Panc1 (cell line): Measurements from ENCODE around the gene PLEKHG4B. TPM values are rescaled to one million over a fixed set of nuclear protein-coding genes. Genes with fewer than 3 reads are reported as not detected.
"Not testable (repeated sequence)": the region's sequence is repeated elsewhere in the genome, so short reads cannot be mapped to it uniquely, and the experiment has no call there.

ENCODE experiments used
- ATAC-seq: fragments of 200-7000 bp; cut with Tn5 transposase; 2 replicates; pipeline ENCODE4 v1.9.1; 2020; ENCODE audit warnings: mild to moderate bottlenecking, moderate library complexity
- BruUV-seq: library from RNA; stranded (reverse); fragments of 400-500 nt; replicated peaks from 2 replicates; lab custom pipeline; 2021; lab: Mats Ljungman, UMichigan
- CTCF ChIA-PET: fragments of 300-600 bp; sonication (Branson Sonifier 250); formaldehyde crosslinking; loops from one replicate; lab custom pipeline; 2022; ENCODE audit warnings: antibody characterized with exemption; lab: Charles Lee
- POLR2A ChIA-PET: fragments of 300-600 bp; sonication (Branson Sonifier 250); formaldehyde crosslinking; loops from one replicate; lab custom pipeline; 2022; ENCODE audit warnings: antibody characterized with exemption; lab: Charles Lee
- DNase-seq: peaks from one replicate; pipeline ENCODE4 v3.0.0-alpha.2; 2010; ENCODE audit warnings: low read depth, low spot score
- H3K27ac ChIP-seq: 2 replicates; pipeline ENCODE4 v1.5.1; 2011; ENCODE audit warnings: mild to moderate bottlenecking, low read length, inconsistent platforms
- H3K27me3 ChIP-seq: fragments of 200-500 bp; sonication (Bioruptor generic); 2 replicates; pipeline ENCODE4 v1.6.0; 2014; ENCODE audit warnings: low read length, inconsistent platforms; ENCODE audit not compliant: control insufficient read depth, insufficient read depth
- H3K36me3 ChIP-seq: fragments of 200-500 bp; sonication (Bioruptor generic); 2 replicates; pipeline ENCODE4 v1.5.1; 2014; ENCODE audit warnings: inconsistent platforms, mild to moderate bottlenecking, low read length, moderate library complexity; ENCODE audit not compliant: control insufficient read depth, insufficient read depth
- H3K4me1 ChIP-seq: 2 replicates; pipeline ENCODE4 v1.5.1; 2011; ENCODE audit warnings: inconsistent platforms, mild to moderate bottlenecking, low read length, moderate library complexity; ENCODE audit not compliant: control insufficient read depth, insufficient read depth
- H3K4me3 ChIP-seq, 2 experiments: 2 replicates each; pipeline ENCODE4 v1.5.1; 2011 to 2012; ENCODE audit warnings: low read depth in 2 of 2, low read length in 2 of 2, mild to moderate bottlenecking in 2 of 2, inconsistent platforms in 1 of 2, moderate library complexity in 1 of 2
- H3K9me3 ChIP-seq: fragments of 200-500 bp; sonication (Bioruptor generic); 2 replicates; pipeline ENCODE4 v1.5.1; 2014; ENCODE audit warnings: low read depth, mild to moderate bottlenecking, inconsistent platforms, low read length, moderate library complexity; ENCODE audit not compliant: control insufficient read depth, insufficient read depth
- CTCF ChIP-seq: fragments of 450-650 bp; IDR thresholded peaks from 2 replicates; pipeline ENCODE4 v1.5.1; 2017; ENCODE audit warnings: mild to moderate bottlenecking
- POLR2AphosphoS5 ChIP-seq: IDR thresholded peaks from 2 replicates; pipeline ENCODE4 v1.6.1; 2012; ENCODE audit warnings: mild to moderate bottlenecking, low read depth, low read length, moderate library complexity
- REST ChIP-seq, 2 experiments: IDR thresholded peaks; 2 replicates each; pipeline ENCODE4 v1.6.1; 2011 to 2012; ENCODE audit warnings: low read depth in 2 of 2, control low read depth in 1 of 2, low read length in 1 of 2, mild to moderate bottlenecking in 1 of 2, moderate library complexity in 1 of 2; ENCODE audit not compliant: insufficient read depth in 1 of 2
- SIN3A ChIP-seq: IDR thresholded peaks from 2 replicates; pipeline ENCODE4 v1.6.1; 2012; ENCODE audit warnings: low read depth, mild to moderate bottlenecking, low read length, moderate library complexity, borderline replicate concordance; ENCODE audit not compliant: insufficient read depth
- TCF7L2 ChIP-seq: IDR thresholded peaks from 2 replicates; pipeline ENCODE4 v1.6.1; 2011; ENCODE audit warnings: mild to moderate bottlenecking, low read depth, low read length, inconsistent platforms
- in situ Hi-C: cut with HindIII; loops from 2 replicates; pipeline ENCODE4 v1.10.0; 2016; ENCODE audit warnings: low sequenced_read_pairs, low pct_unique_long_range_greater_than_20kb
- intact Hi-C: fragments of 100-400 bp; cut with micrococcal nuclease; formaldehyde crosslinking; loops from one replicate; pipeline ENCODE4 v1.10.0; 2022; ENCODE audit not compliant: unreplicated experiment
- total RNA-seq: library from RNA; stranded (reverse); gene quantifications from one replicate; pipeline ENCODE4 v1.2.1, GENCODE V29; 2021; ENCODE audit not compliant: unreplicated experiment

The PLEKHG4B gene
- total RNA-seq, 1 experiment from 2014 or later, result 8.9 TPM

- ChIA-PET CTCF (no interaction called here), POLR2A (no interaction called here)
- in situ Hi-C loops, result no loop called here
- TF ChIP-seq POLR2AphosphoS5, result no peak
- no peak for TF ChIP-seq SIN3A
- Histone ChIP-seq H3K4me3 (no peak overlapping the region), H3K27me3 (no peaks in the 10 kb centered on the region), H3K9me3 (no peaks in the 10 kb centered on the region), H3K36me3 (peaks cover 14% of the 10 kb centered on the region), H3K27ac (no peak overlapping the region), H3K4me1 (no peaks in the 10 kb centered on the region)
- intact Hi-C loops, result no loop called here
- no peak for ATAC-seq
- DNase-seq, result no peak
- BruUV-seq, result no TSS peak
Measured at GRCh38 chr5:230711-231110, 138.7 kb downstream of the PLEKHG4B start.

- H3K27me3 ChIP-seq, result no peaks in the 10 kb centered on the region
- ATAC-seq, result no peak
- intact Hi-C loops, result no loop called here
- peaks cover 12% of the 10 kb centered on the region for H3K36me3 ChIP-seq
- no peak overlapping the region for H3K4me3 ChIP-seq
- no peak overlapping the region for H3K27ac ChIP-seq
- CTCF ChIA-PET, result no interaction called here
- no peak for DNase-seq
- BruUV-seq, result no TSS peak
- in situ Hi-C loops, result no loop called here
- POLR2A ChIA-PET, result interaction anchor here (0.6 kb wide), 1 partner anchor 186 kb away, joined by 3 read pairs; no protein-coding TSS in a partner anchor
- H3K9me3 ChIP-seq, result no peaks in the 10 kb centered on the region
- no peaks in the 10 kb centered on the region for H3K4me1 ChIP-seq
- TF ChIP-seq CTCF, result no peak
- TF ChIP-seq POLR2AphosphoS5, result no peak
- TF ChIP-seq TCF7L2, result no peak
- no peak for TF ChIP-seq REST (IDR thresholded peaks at IDR 0.05; ENCODE audit: insufficient read depth in 1 of 2, low read depth in 2 of 2, low read length in 1 of 2)
- TF ChIP-seq SIN3A, result no peak
Measured at GRCh38 chr5:231661-232060, 139.7 kb downstream of the PLEKHG4B start.

GRCh38 chr5:233426-233825 is 141.5 kb downstream of the PLEKHG4B start:
- intact Hi-C loops, H3K27ac ChIP-seq, in situ Hi-C loops, H3K9me3 ChIP-seq, H3K4me1 ChIP-seq, DNase-seq, POLR2A ChIA-PET, ATAC-seq, CTCF ChIA-PET, H3K36me3 ChIP-seq, H3K27me3 ChIP-seq, H3K4me3 ChIP-seq, BruUV-seq: not testable (repeated sequence)
